MCF 10A (cell line): ENCODE measurements around the gene UBAP1L. TPM values are rescaled to one million over a fixed set of nuclear protein-coding genes. Genes with fewer than 3 reads are reported as not detected.

ENCODE experiments used
- BruUV-seq: library from RNA; stranded (reverse); fragments of 400-500 nt; replicated peaks from 2 replicates; lab custom pipeline; 2021; lab: Mats Ljungman, UMichigan
- CTCF ChIA-PET: fragments of 300-600 bp; sonication (Branson Sonifier 250); formaldehyde crosslinking; extraction: SDS; loops from one replicate; lab custom pipeline; 2021; ENCODE audit warnings: antibody characterized with exemption, inconsistent platforms; lab: Yijun Ruan, JAX
- POLR2A ChIA-PET: fragments of 300-600, 350-650 bp; sonication (Branson Sonifier 250); formaldehyde crosslinking; extraction: SDS; loops from one replicate; lab custom pipeline; 2020; ENCODE audit warnings: antibody characterized with exemption, inconsistent platforms; lab: Yijun Ruan, JAX
- DNase-seq: peaks from one replicate; pipeline ENCODE4 v3.0.0-alpha.2; 2018; ENCODE audit not compliant: unreplicated experiment
- H3K27ac Mint-ChIP-seq: one replicate; pipeline ENCODE4 v1.8.0; 2022; ENCODE audit warnings: mild to moderate bottlenecking, low read depth, mixed read lengths; ENCODE audit not compliant: unreplicated experiment
- H3K27me3 Mint-ChIP-seq: one replicate; pipeline ENCODE4 v1.8.0; 2022; ENCODE audit warnings: mixed read lengths; ENCODE audit not compliant: insufficient read depth, unreplicated experiment
- H3K36me3 Mint-ChIP-seq: one replicate; pipeline ENCODE4 v1.8.0; 2022; ENCODE audit warnings: mild to moderate bottlenecking, moderate library complexity, mixed read lengths; ENCODE audit not compliant: insufficient read depth, unreplicated experiment
- H3K4me1 Mint-ChIP-seq: one replicate; pipeline ENCODE4 v1.8.0; 2022; ENCODE audit warnings: mixed read lengths; ENCODE audit not compliant: insufficient read depth, unreplicated experiment
- H3K4me3 Mint-ChIP-seq: one replicate; pipeline ENCODE4 v1.8.0; 2022; ENCODE audit warnings: mild to moderate bottlenecking, moderate library complexity, mixed read lengths; ENCODE audit not compliant: unreplicated experiment
- H3K9me3 Mint-ChIP-seq: one replicate; pipeline ENCODE4 v1.8.0; 2022; ENCODE audit warnings: mixed read lengths; ENCODE audit not compliant: unreplicated experiment
- intact Hi-C: fragments of 100-400 bp; cut with micrococcal nuclease; formaldehyde crosslinking; loops from 2 replicates; pipeline ENCODE4 v1.14.1; 2022
- total RNA-seq: library from RNA; stranded (reverse); gene quantifications from 2 replicates; pipeline ENCODE4 v1.2.3, GENCODE V29; 2022
- TF ChIP-seq, protein P1 (sequence below): fragments of 200-600 bp; IDR thresholded peaks from one replicate; pipeline ENCODE4 v1.8.0; 2022; ENCODE audit warnings: antibody characterized with exemption, mild to moderate bottlenecking; ENCODE audit not compliant: unreplicated experiment

The UBAP1L gene
- total RNA-seq, 1 experiment from 2014 or later = 3.0 TPM

GRCh38 chr15:65082303-65082953 is 32.6 kb downstream of the UBAP1L start:
- Mint-ChIP-seq H3K4me3 (no peak overlapping the region), H3K36me3 (no peaks in the 10 kb centered on the region), H3K27me3 (peaks cover 38% of the 10 kb centered on the region), H3K9me3 (no peaks in the 10 kb centered on the region), H3K4me1 (peaks cover 7% of the 10 kb centered on the region), H3K27ac (no peak overlapping the region)
- CTCF ChIA-PET = interaction anchor here (1.2 to 1.3 kb wide), 2 partner anchors 14 to 28 kb away, joined by 4 to 5 read pairs; no protein-coding TSS in a partner anchor
- DNase-seq = no peak
- POLR2A ChIA-PET = interaction anchor here (0.7 to 1.2 kb wide), 4 partner anchors 10 to 381 kb away, joined by 3 to 4 read pairs (median 3); no protein-coding TSS in a partner anchor
- TF ChIP-seq, protein P1, sequence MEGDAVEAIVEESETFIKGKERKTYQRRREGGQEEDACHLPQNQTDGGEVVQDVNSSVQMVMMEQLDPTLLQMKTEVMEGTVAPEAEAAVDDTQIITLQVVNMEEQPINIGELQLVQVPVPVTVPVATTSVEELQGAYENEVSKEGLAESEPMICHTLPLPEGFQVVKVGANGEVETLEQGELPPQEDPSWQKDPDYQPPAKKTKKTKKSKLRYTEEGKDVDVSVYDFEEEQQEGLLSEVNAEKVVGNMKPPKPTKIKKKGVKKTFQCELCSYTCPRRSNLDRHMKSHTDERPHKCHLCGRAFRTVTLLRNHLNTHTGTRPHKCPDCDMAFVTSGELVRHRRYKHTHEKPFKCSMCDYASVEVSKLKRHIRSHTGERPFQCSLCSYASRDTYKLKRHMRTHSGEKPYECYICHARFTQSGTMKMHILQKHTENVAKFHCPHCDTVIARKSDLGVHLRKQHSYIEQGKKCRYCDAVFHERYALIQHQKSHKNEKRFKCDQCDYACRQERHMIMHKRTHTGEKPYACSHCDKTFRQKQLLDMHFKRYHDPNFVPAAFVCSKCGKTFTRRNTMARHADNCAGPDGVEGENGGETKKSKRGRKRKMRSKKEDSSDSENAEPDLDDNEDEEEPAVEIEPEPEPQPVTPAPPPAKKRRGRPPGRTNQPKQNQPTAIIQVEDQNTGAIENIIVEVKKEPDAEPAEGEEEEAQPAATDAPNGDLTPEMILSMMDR = no peak
- intact Hi-C loops = no loop called here
- BruUV-seq = no TSS peak

GRCh38 chr15:65081758-65082157 is 33.2 kb downstream of the UBAP1L start:
- Mint-ChIP-seq H3K36me3 (no peaks in the 10 kb centered on the region), H3K4me1 (peaks cover 7% of the 10 kb centered on the region), H3K9me3 (no peaks in the 10 kb centered on the region), H3K27me3 (peaks cover 38% of the 10 kb centered on the region), H3K4me3 (no peak overlapping the region), H3K27ac (no peak overlapping the region)
- TF ChIP-seq, protein P1 = no peak
- no peak for DNase-seq
- ChIA-PET CTCF (interaction anchor here (0.5 to 1.3 kb wide), 3 partner anchors 13 to 437 kb away, joined by 3 to 4 read pairs (median 3); no protein-coding TSS in a partner anchor), POLR2A (interaction anchor here (1.2 kb wide), 1 partner anchor 26 kb away, joined by 3 read pairs; no protein-coding TSS in a partner anchor)
- no TSS peak for BruUV-seq
- intact Hi-C loops = no loop called here

DNA sequence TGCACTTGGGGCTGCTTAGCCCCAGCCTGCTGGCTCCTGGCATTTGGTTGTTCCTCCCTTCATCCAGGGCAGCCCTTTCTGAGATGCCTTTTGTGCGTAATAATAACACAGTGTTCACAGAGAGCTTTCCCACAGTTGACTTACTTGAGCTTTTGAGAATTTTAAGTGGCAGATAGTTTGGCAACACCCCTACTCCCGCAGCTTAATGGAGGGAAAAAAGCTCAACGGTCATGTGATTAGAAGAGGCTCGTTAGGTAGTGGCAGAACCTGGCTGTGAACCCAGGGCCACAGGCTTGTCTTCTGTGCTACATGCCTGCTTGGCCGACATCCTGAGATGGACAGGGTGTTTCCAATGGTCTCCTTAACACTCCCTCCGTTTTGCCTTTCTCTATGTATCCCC is 33.7 kb downstream of the UBAP1L start:
- POLR2A ChIA-PET = no interaction called here
- H3K36me3 Mint-ChIP-seq = no peaks in the 10 kb centered on the region
- intact Hi-C loops = no loop called here
- H3K9me3 Mint-ChIP-seq = no peaks in the 10 kb centered on the region
- H3K4me1 Mint-ChIP-seq = peaks cover 7% of the 10 kb centered on the region
- no peak overlapping the region for H3K4me3 Mint-ChIP-seq
- CTCF ChIA-PET = interaction anchor here (0.9 kb wide), 1 partner anchor 437 kb away, joined by 3 read pairs; no protein-coding TSS in a partner anchor
- peaks cover 38% of the 10 kb centered on the region for H3K27me3 Mint-ChIP-seq
- H3K27ac Mint-ChIP-seq = no peak overlapping the region
- DNase-seq = no peak
- no TSS peak for BruUV-seq
- TF ChIP-seq, protein P1 = no peak

DNA sequence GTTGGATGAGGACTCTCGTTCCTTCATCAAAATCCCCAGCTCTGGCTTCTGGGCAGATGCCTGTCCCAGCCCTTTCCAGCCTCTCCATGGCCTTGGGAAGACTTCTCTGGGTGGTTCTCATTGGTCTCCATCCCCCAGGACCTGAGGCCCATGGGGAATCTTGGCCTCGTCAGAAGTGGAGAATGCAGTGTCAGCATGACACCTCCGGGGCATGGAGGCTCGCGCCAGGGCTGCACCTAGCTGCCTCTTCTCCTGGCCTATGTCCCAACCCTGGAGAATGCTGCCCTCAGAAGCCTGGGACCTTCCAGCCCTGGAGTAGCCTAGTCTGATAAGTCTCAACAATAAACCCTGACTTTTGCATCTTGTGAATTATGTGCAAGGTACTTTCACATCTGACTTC is 35.4 kb downstream of the UBAP1L start:
- POLR2A ChIA-PET = no interaction called here
- Mint-ChIP-seq H3K9me3 (no peaks in the 10 kb centered on the region), H3K4me3 (no peak overlapping the region), H3K27me3 (peaks cover 26% of the 10 kb centered on the region), H3K27ac (no peak overlapping the region), H3K4me1 (peaks cover 7% of the 10 kb centered on the region), H3K36me3 (no peaks in the 10 kb centered on the region)
- TF ChIP-seq, protein P1 = no peak
- DNase-seq = peak; percentile 12
- BruUV-seq = no TSS peak
- intact Hi-C loops = no loop called here
- CTCF ChIA-PET = interaction anchor here (0.6 kb wide), 1 partner anchor 14 kb away, joined by 3 read pairs; no protein-coding TSS in a partner anchor
